B cell (primary cell): ENCODE results near the gene ANGEL2.

Experiments used
- CTCF ChIP-seq: fragments of 200-600 bp; IDR thresholded peaks from one replicate; pipeline ENCODE4 v1.8.0; 2022; ENCODE audit warnings: antibody characterized with exemption, mild to moderate bottlenecking
- EZH2 ChIP-seq: IDR thresholded peaks from 2 replicates; pipeline ENCODE4 v1.6.1; 2012; ENCODE audit warnings: borderline replicate concordance, low read depth, mild to moderate bottlenecking, moderate library complexity, low read length; ENCODE audit not compliant: insufficient read depth, poor library complexity, severe bottlenecking

GRCh38 chr1:213019450-213019849, 3.8 kb upstream of the ANGEL2 start:
- TF ChIP-seq CTCF (no peak), EZH2 (no peak)
